Measurements from ENCODE around the gene WDTC1.

WDTC1 gene

GRCh38 chr1:27338751-27339150, 104.3 kb downstream of the WDTC1 start:
- H3K27ac ChIP-seq = peak overlapping the region in 9 of 11 experiments; percentile 15 to 99 (median 91); a peak in 18 of 22 replicates
- H4K20me1 ChIP-seq = no peaks in the 10 kb centered on the region; a peak in 1 of 22 replicates
- no peak for TF ChIP-seq Cebpa-rat (IDR thresholded peaks at IDR 0.05)
- peak overlapping the region in 10 of 11 experiments; percentile 3 to 96 (median 53); a peak in 17 of 22 replicates for H3K9ac ChIP-seq
- H3K4me2 ChIP-seq = peak overlapping the region; percentile 16 to 100 (median 96); a peak in 20 of 22 replicates
- H3K4me3 ChIP-seq = no peak overlapping the region
- H3K36me3 ChIP-seq = peaks cover 31 to 42% (median 35%) of the 10 kb centered on the region in 11 experiments
- H3K4me1 ChIP-seq = peaks cover 49 to 60% (median 53%) of the 10 kb centered on the region in 10 experiments
- H3K9me3 ChIP-seq (replicated peaks in 1 of 11) = no peaks in the 10 kb centered on the region
- no peaks in the 10 kb centered on the region for H3K27me3 ChIP-seq

GRCh38 chr1:27339213-27339612, 104.8 kb downstream of the WDTC1 start:
- no peak overlapping the region for H3K4me3 ChIP-seq
- H3K4me2 ChIP-seq = peak overlapping the region; percentile 16 to 100 (median 96); a peak in 20 of 22 replicates
- peak in 6 of 11 experiments; percentile 18 to 62 (median 40); a peak in 3 of 22 replicates for TF ChIP-seq Cebpa-rat (IDR thresholded peaks at IDR 0.05)
- peaks cover 52 to 65% (median 58%) of the 10 kb centered on the region in 10 experiments for H3K4me1 ChIP-seq
- H3K27me3 ChIP-seq = no peaks in the 10 kb centered on the region
- no peaks in the 10 kb centered on the region for H3K9me3 ChIP-seq (replicated peaks in 1 of 11)
- H3K9ac ChIP-seq = peak overlapping the region in 10 of 11 experiments; percentile 3 to 96 (median 53); a peak in 17 of 22 replicates
- H4K20me1 ChIP-seq = no peaks in the 10 kb centered on the region
- H3K27ac ChIP-seq = peak overlapping the region in 9 of 11 experiments; percentile 15 to 99 (median 91); a peak in 18 of 22 replicates
- peaks cover 27 to 37% (median 31%) of the 10 kb centered on the region in 11 experiments for H3K36me3 ChIP-seq

- Histone ChIP-seq H3K4me1 (peaks cover 53 to 90% (median 77%) of the 10 kb centered on the region in 10 experiments), H3K9ac (peak within 1 kb of the TSS; percentile 69 to 96 (median 85); a peak in 21 of 22 replicates), H3K4me2 (peak within 1 kb of the TSS; percentile 93 to 100 (median 98)), H4K20me1 (peaks cover 0 to 9% (median 0%) of the 10 kb centered on the region in 11 experiments; a peak in 3 of 22 replicates), H3K36me3 (peaks cover 2 to 31% (median 21%) of the 10 kb centered on the region in 11 experiments; a peak in 21 of 22 replicates), H3K27ac (peak within 1 kb of the TSS; percentile 24 to 99 (median 91); a peak in 21 of 22 replicates), H3K4me3 (peak within 1 kb of the TSS; percentile 38 to 80 (median 74)), H3K27me3 (no peaks in the 10 kb centered on the region), H3K9me3 (replicated peaks in 1 of 11) (no peaks in the 10 kb centered on the region)
- no peak for TF ChIP-seq Cebpa-rat (IDR thresholded peaks at IDR 0.05)
These were observed 107.3 kb downstream of the WDTC1 start, which contains the start of gene SYTL1 for GRCh38 chr1:27341525-27342252. Gene SYTL1 (plus strand): TSS chr1:27342022. CDS start chr1:27345335, 3,313 bp downstream.

- no peak for TF ChIP-seq Cebpa-rat (IDR thresholded peaks at IDR 0.05)
- Histone ChIP-seq H3K27me3 (no peaks in the 10 kb centered on the region), H3K4me3 (peak overlapping the region; percentile 38 to 80 (median 74)), H3K9me3 (replicated peaks in 1 of 11) (no peaks in the 10 kb centered on the region), H4K20me1 (peaks cover 0 to 10% (median 0%) of the 10 kb centered on the region in 11 experiments; a peak in 5 of 22 replicates), H3K4me1 (peaks cover 60 to 96% (median 79%) of the 10 kb centered on the region in 10 experiments), H3K27ac (peak overlapping the region in 10 of 11 experiments; percentile 65 to 99 (median 92); a peak in 20 of 22 replicates), H3K36me3 (peaks cover 0 to 32% (median 23%) of the 10 kb centered on the region in 11 experiments; a peak in 18 of 22 replicates), H3K4me2 (peak overlapping the region; percentile 93 to 100 (median 98)), H3K9ac (peak overlapping the region; percentile 69 to 96 (median 85); a peak in 21 of 22 replicates)
These were observed 108.0 kb downstream of the WDTC1 start for GRCh38 chr1:27342391-27342777.

- H3K4me3 ChIP-seq = peak overlapping the region; percentile 38 to 80 (median 74)
- H3K4me2 ChIP-seq = peak overlapping the region; percentile 93 to 100 (median 98)
- H3K4me1 ChIP-seq = peaks cover 61 to 95% (median 80%) of the 10 kb centered on the region in 10 experiments
- H3K9me3 ChIP-seq (replicated peaks in 1 of 11) = no peaks in the 10 kb centered on the region
- H3K27ac ChIP-seq = peak overlapping the region; percentile 24 to 99 (median 91); a peak in 21 of 22 replicates
- peak overlapping the region; percentile 69 to 96 (median 85); a peak in 21 of 22 replicates for H3K9ac ChIP-seq
- H3K27me3 ChIP-seq = no peaks in the 10 kb centered on the region
- peaks cover 0 to 37% (median 24%) of the 10 kb centered on the region in 11 experiments; a peak in 18 of 22 replicates for H3K36me3 ChIP-seq
- TF ChIP-seq Cebpa-rat (IDR thresholded peaks at IDR 0.05) = peak in 4 of 11 experiments; percentile 49 to 70 (median 59); a peak in 5 of 22 replicates
- H4K20me1 ChIP-seq = peaks cover 0 to 11% (median 0%) of the 10 kb centered on the region in 11 experiments; a peak in 5 of 22 replicates
These were observed 108.6 kb downstream of the WDTC1 start for GRCh38 chr1:27342778-27343638.

- Histone ChIP-seq H3K27me3 (no peaks in the 10 kb centered on the region), H3K4me1 (peaks cover 61 to 96% (median 79%) of the 10 kb centered on the region in 10 experiments), H4K20me1 (peaks cover 0 to 11% (median 0%) of the 10 kb centered on the region in 11 experiments; a peak in 5 of 22 replicates), H3K9ac (peak overlapping the region; percentile 69 to 96 (median 85); a peak in 21 of 22 replicates), H3K9me3 (replicated peaks in 1 of 11) (no peaks in the 10 kb centered on the region), H3K36me3 (peaks cover 0 to 42% (median 25%) of the 10 kb centered on the region in 11 experiments; a peak in 18 of 22 replicates), H3K4me2 (peak overlapping the region; percentile 93 to 100 (median 98)), H3K27ac (peak overlapping the region in 9 of 11 experiments; percentile 78 to 99 (median 92); a peak in 19 of 22 replicates), H3K4me3 (peak overlapping the region; percentile 38 to 80 (median 74))
- TF ChIP-seq Cebpa-rat (IDR thresholded peaks at IDR 0.05) = no peak
These were observed 109.2 kb downstream of the WDTC1 start for GRCh38 chr1:27343639-27344025.

- H3K4me3 ChIP-seq = no peak overlapping the region
- no peaks in the 10 kb centered on the region for H3K27me3 ChIP-seq
- peak overlapping the region in 7 of 11 experiments; percentile 30 to 97 (median 47); a peak in 13 of 22 replicates for H3K27ac ChIP-seq
- peaks cover 47 to 87% (median 70%) of the 10 kb centered on the region in 10 experiments for H3K4me1 ChIP-seq
- H3K9ac ChIP-seq = peak overlapping the region in 4 of 11 experiments; percentile 12 to 31 (median 24); a peak in 1 of 22 replicates
- H4K20me1 ChIP-seq = peaks cover 0 to 14% (median 0%) of the 10 kb centered on the region in 11 experiments; a peak in 5 of 22 replicates
- H3K4me2 ChIP-seq = peak overlapping the region; percentile 7 to 100 (median 94); a peak in 18 of 22 replicates
- peaks cover 0 to 53% (median 39%) of the 10 kb centered on the region in 11 experiments; a peak in 20 of 22 replicates for H3K36me3 ChIP-seq
- TF ChIP-seq Cebpa-rat (IDR thresholded peaks at IDR 0.05) = no peak
- H3K9me3 ChIP-seq (replicated peaks in 1 of 11) = no peaks in the 10 kb centered on the region
These were observed 110.8 kb downstream of the WDTC1 start for GRCh38 chr1:27345272-27345671.
